Loucy (cell line): ENCODE results near the gene LRRFIP1.
"Not testable (repeated sequence)": the region's sequence is repeated elsewhere in the genome, so short reads cannot be mapped to it uniquely, and the experiment has no call there.

ENCODE experiments used
- H2AFZ ChIP-seq: fragments of 200-600 bp; sonication (generic); 2 replicates; pipeline ENCODE4 v1.6.0; 2016; ENCODE audit warnings: antibody characterized with exemption, mild to moderate bottlenecking, low read length, moderate library complexity
- H3F3A ChIP-seq: fragments of 200-600 bp; 2 replicates; pipeline ENCODE4 v1.6.0; 2016; ENCODE audit warnings: antibody characterized with exemption, low read depth, mild to moderate bottlenecking
- H3K27me3 ChIP-seq: fragments of 200-600 bp; sonication (generic); 2 replicates; pipeline ENCODE4 v1.6.1; 2014; ENCODE audit warnings: low read length, mild to moderate bottlenecking; ENCODE audit not compliant: insufficient read depth, poor library complexity, severe bottlenecking
- H3K36me3 ChIP-seq: fragments of 200-600 bp; sonication (generic); 2 replicates; pipeline ENCODE4 v1.6.1; 2016; ENCODE audit warnings: low read length; ENCODE audit not compliant: insufficient read depth
- H3K4me1 ChIP-seq: fragments of 200-600 bp; sonication (generic); 2 replicates; pipeline ENCODE4 v1.5.1; 2014; ENCODE audit warnings: low read length, mild to moderate bottlenecking; ENCODE audit not compliant: insufficient read depth, poor library complexity, severe bottlenecking
- H3K4me2 ChIP-seq: fragments of 200-600 bp; sonication (generic); 2 replicates; pipeline ENCODE4 v1.6.0; 2014; ENCODE audit warnings: antibody characterized with exemption, low read length, low read depth, mild to moderate bottlenecking; ENCODE audit not compliant: poor library complexity, severe bottlenecking
- H3K4me3 ChIP-seq: fragments of 200-600 bp; sonication (generic); 2 replicates; pipeline ENCODE4 v1.5.1; 2014; ENCODE audit warnings: low read length, mild to moderate bottlenecking, mixed read lengths; ENCODE audit not compliant: poor library complexity, severe bottlenecking
- H3K79me2 ChIP-seq: fragments of 200-600 bp; sonication (generic); 2 replicates; pipeline ENCODE4 v1.6.1; 2014; ENCODE audit warnings: low read length; ENCODE audit not compliant: insufficient read depth
- H3K9ac ChIP-seq: fragments of 200-600 bp; sonication (generic); 2 replicates; pipeline ENCODE4 v1.6.0; 2014; ENCODE audit warnings: mild to moderate bottlenecking, low read depth, low read length, moderate library complexity; ENCODE audit not compliant: poor library complexity, severe bottlenecking
- H3K9me2 ChIP-seq: fragments of 200-600 bp; sonication (generic); replicated peaks from 2 replicates; pipeline ENCODE4 v1.6.1; 2016; ENCODE audit warnings: low read depth, low read length, mixed read lengths
- H3K9me3 ChIP-seq: fragments of 200-600 bp; sonication (generic); 2 replicates; pipeline ENCODE4 v1.6.1; 2014; ENCODE audit warnings: mild to moderate bottlenecking, antibody characterized with exemption, low read length, low read depth; ENCODE audit not compliant: insufficient read depth
- H4K20me1 ChIP-seq: fragments of 200-600 bp; sonication (generic); 2 replicates; pipeline ENCODE4 v1.6.0; 2014; ENCODE audit warnings: antibody characterized with exemption, low read length, mild to moderate bottlenecking; ENCODE audit not compliant: insufficient read depth, poor library complexity, severe bottlenecking
- EZH2phosphoT487 ChIP-seq: fragments of 200-600 bp; IDR thresholded peaks from 2 replicates; pipeline ENCODE4 v1.6.1; 2018; ENCODE audit warnings: antibody characterized with exemption, mild to moderate bottlenecking, moderate library complexity, borderline replicate concordance
- TF ChIP-seq, protein P1 (sequence below): fragments of 200-600 bp; sonication (generic); conservative IDR thresholded peaks from 2 replicates; pipeline ENCODE4 v1.5.1; 2014; ENCODE audit warnings: mild to moderate bottlenecking, antibody characterized with exemption, low read length

Gene LRRFIP1

DNA sequence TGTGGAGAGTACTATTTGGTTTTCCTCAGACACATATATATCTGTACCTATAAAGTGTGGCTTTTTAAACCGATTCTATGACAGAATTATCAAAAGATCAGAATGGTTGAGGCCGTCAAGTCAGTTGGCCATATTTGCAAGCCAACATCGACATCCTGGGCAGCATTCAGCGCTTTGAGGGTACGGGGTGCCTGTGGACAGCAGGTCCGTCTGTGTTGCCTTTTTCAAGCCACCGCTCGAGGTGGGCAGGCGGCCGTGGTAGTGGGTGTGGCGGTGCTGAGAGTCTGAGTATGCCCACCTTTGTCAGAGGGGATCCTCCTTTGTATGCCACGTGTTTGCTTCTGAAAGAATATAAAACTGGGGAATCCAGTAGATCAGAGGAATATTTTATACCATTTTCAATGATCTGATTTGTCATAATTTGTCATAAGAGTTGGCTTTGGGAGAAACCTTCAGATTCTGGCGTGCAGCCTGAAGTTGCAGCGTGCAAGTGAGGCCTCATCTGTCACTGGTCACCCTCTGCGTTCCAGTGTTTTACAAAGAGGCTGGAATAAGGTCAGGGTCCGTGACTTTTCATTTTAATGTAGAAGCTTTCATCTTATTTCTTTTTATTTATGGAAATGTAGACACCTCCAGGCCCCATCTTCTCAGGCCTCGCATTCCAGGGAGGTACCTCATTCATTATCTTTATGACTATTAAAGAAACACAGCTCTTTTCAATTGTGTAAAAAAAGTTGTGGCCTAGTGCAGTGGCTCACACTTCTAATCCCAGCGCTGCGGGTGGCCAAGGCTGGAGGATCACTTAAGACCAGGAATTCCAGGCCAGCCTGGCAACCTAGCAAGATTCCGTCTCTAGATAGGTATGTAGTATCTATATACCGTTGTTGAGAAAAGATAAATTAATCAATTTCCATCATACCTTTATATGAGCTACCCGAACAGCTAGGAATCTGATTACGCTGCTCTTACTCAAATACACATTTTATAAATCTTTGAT is 133.4 kb downstream of the LRRFIP1 start:
- Histone ChIP-seq H3K36me3 (peaks cover 79% of the 10 kb centered on the region; the same call in 1 of the 2 replicates), H3K79me2 (no peaks in the 10 kb centered on the region), H3K4me3 (no peak overlapping the region), H3K9me2 (no peaks in the 10 kb centered on the region), H3K4me2 (no peak overlapping the region), H3K9me3 (no peaks in the 10 kb centered on the region), H4K20me1 (no peaks in the 10 kb centered on the region), H3K4me1 (no peaks in the 10 kb centered on the region), H3K9ac (no peak overlapping the region), H2AFZ (no peak overlapping the region), H3F3A (no peaks in the 10 kb centered on the region), H3K27me3 (no peaks in the 10 kb centered on the region)
- TF ChIP-seq, protein P1, sequence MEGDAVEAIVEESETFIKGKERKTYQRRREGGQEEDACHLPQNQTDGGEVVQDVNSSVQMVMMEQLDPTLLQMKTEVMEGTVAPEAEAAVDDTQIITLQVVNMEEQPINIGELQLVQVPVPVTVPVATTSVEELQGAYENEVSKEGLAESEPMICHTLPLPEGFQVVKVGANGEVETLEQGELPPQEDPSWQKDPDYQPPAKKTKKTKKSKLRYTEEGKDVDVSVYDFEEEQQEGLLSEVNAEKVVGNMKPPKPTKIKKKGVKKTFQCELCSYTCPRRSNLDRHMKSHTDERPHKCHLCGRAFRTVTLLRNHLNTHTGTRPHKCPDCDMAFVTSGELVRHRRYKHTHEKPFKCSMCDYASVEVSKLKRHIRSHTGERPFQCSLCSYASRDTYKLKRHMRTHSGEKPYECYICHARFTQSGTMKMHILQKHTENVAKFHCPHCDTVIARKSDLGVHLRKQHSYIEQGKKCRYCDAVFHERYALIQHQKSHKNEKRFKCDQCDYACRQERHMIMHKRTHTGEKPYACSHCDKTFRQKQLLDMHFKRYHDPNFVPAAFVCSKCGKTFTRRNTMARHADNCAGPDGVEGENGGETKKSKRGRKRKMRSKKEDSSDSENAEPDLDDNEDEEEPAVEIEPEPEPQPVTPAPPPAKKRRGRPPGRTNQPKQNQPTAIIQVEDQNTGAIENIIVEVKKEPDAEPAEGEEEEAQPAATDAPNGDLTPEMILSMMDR, result no peak
- no peak for TF ChIP-seq EZH2phosphoT487

DNA sequence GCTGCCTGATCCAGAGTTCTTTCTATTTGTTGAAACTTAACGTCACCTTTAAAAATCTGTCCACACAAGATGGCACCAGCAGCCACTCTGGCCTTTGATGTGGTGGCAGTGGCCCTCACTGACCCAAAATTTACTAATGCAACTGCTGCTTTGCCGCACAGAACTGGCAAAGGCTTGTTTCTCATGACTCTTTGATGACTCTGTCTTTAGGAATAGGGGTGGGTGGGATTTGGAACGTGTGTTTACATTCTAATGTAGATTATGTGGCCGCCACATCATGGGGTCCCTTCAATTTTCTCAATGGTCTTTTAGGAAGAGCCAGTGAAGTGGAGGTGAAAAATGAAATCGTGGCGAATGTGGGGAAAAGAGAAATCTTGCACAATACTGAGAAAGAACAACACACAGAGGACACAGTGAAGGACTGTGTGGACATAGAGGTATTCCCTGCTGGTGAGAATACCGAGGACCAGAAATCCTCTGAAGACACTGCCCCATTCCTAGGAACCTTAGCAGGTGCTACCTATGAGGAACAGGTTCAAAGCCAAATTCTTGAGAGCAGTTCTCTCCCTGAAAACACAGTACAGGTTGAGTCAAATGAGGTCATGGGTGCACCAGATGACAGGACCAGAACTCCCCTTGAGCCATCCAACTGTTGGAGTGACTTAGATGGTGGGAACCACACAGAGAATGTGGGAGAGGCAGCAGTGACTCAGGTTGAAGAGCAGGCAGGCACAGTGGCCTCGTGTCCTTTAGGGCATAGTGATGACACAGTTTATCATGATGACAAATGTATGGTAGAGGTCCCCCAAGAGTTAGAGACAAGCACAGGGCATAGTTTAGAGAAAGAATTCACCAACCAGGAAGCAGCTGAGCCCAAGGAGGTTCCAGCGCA is 135.2 kb downstream of the LRRFIP1 start:
- H3F3A ChIP-seq, H3K9ac ChIP-seq, H3K79me2 ChIP-seq, H3K4me2 ChIP-seq, H2AFZ ChIP-seq, H3K4me1 ChIP-seq, H3K4me3 ChIP-seq, H3K9me2 ChIP-seq, H4K20me1 ChIP-seq, H3K9me3 ChIP-seq, H3K27me3 ChIP-seq: not testable (repeated sequence)
- peaks cover 72% of the 10 kb centered on the region; the same call in 1 of the 2 replicates for H3K36me3 ChIP-seq

DNA sequence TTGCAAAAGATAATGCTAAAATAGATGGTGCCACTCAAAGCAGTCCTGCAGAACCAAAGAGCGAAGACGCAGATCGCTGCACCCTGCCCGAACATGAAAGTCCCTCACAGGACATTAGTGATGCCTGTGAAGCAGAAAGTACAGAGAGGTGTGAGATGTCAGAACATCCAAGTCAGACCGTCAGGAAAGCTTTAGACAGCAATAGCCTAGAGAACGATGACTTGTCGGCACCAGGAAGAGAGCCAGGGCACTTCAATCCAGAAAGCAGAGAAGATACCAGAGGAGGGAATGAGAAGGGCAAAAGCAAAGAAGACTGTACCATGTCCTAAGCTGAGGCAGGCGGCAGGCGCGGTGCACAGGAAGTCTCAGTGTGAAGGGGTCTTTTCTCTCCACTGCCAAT is 136.4 kb downstream of the LRRFIP1 start:
- no peaks in the 10 kb centered on the region for H3K9me3 ChIP-seq
- H3K4me1 ChIP-seq, result no peaks in the 10 kb centered on the region
- H3K27me3 ChIP-seq, result no peaks in the 10 kb centered on the region
- peaks cover 60% of the 10 kb centered on the region; the same call in 1 of the 2 replicates for H3K36me3 ChIP-seq
- no peak overlapping the region for H3K9ac ChIP-seq
- H3K4me2 ChIP-seq, result no peak overlapping the region
- no peaks in the 10 kb centered on the region for H4K20me1 ChIP-seq
- no peak for TF ChIP-seq EZH2phosphoT487
- TF ChIP-seq, protein P1, result no peak
- H3F3A ChIP-seq, result no peaks in the 10 kb centered on the region
- no peak overlapping the region for H2AFZ ChIP-seq
- H3K9me2 ChIP-seq, result no peaks in the 10 kb centered on the region
- H3K79me2 ChIP-seq, result no peaks in the 10 kb centered on the region
- no peak overlapping the region for H3K4me3 ChIP-seq

DNA sequence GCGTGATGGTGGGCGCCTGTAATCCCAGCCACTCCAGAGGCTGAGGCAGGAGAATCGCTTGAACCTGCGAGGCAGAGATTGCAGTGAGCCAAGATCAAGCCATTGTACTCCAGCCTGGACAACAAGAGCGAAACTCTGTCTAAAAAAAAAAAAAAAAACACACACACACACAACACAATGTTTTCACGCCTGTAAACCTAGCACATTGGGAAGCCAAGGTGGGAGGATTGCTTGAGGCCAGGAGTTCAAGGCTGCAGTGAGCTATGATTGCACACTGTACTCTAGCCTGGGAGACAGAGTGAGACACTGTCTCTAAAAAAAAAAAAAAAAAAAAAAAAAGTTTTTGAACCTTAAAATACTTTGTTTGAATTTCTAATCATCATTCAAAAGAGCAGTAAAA is 137.7 kb downstream of the LRRFIP1 start:
- H3K4me1 ChIP-seq, H3F3A ChIP-seq, H3K27me3 ChIP-seq, H3K4me2 ChIP-seq, H4K20me1 ChIP-seq, H3K9ac ChIP-seq, H3K79me2 ChIP-seq, H2AFZ ChIP-seq, H3K9me2 ChIP-seq, H3K4me3 ChIP-seq, H3K9me3 ChIP-seq: not testable (repeated sequence)
- peaks cover 56% of the 10 kb centered on the region; the same call in 1 of the 2 replicates for H3K36me3 ChIP-seq
